NCI-H2081 treated with DMSO at 0.1 percent for 48 hours (cell line): Measurements from ENCODE around the gene FAM241A.
A peak's percentile ranks its signal among the peaks of the same experiment; 100 is the strongest.
"Not testable (repeated sequence)": the region's sequence is repeated elsewhere in the genome, so short reads cannot be mapped to it uniquely, and the experiment has no call there.

Experiments
- DNase-seq: peaks from one replicate; lab custom pipeline; 2025; lab: John Stamatoyannopoulos, UW

FAM241A gene

GRCh38 chr4:112145326-112145789 lies at the start of gene FAM241A:
Gene FAM241A, plus strand, starts transcription at chr4:112145454. Its CDS starts 127 bp downstream, at chr4:112145581.
- DNase-seq: no peak

DNA sequence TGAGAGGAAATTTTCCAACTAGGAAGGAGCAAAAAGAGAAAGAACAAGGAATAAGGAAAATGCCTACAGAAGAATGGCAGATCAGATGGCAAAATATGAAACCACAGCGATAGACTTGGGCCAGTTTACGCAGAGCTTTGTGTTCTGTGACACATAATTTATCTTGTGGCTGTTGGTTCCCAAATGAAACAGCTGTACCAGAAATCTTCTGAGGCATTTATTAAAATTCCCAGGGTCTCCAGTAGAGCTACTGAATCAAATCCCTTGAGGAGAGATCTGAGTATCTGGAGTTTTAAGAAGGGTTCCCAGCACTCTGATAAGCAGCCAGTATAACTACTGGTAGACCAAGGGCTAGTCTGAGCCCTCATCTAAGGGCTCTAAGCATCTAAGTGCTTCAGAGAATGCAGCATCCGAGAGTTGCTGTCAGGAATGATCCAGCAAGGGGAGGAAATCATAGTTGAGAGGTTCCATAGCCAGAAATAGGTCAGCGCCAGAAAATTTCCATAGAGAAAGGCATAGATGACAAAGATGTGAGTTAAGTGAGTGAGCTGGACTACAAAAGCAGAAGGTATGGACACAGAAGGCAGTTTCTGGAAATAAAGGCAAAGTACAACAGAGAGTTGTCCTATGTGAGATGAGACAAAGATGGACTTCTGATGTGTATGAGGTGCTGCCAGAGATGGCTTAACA lies 46.3 kb upstream of the FAM241A start:
- no peak for DNase-seq

DNA sequence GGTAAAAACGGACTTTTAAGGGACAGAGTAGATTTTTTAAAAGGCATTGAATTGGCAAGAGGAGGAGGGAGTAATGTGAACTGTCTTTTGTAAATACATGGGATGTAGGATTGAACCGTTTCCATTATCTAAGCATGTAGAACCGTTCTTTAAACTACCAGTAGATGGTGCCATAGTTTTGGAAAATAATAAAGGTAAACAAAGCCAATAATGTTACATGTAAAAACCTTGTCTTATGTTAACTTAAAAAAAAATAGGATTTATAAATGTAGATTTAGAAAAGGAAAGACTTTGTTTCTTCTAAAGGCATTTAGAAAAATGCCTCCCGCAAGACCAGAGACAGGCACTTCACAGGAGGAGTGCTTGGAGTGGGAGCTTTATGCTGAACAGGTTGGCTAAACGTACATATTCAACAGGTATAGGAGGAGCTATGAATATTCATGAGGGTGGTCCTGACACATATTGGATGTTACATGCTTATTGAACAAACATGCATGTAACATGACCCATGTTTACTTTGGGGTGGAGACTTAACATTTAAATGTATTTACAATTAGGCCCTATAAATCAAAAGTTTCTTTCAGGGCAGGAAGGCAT lies 45.5 kb upstream of the FAM241A start:
- DNase-seq: peak; percentile 44

DNA sequence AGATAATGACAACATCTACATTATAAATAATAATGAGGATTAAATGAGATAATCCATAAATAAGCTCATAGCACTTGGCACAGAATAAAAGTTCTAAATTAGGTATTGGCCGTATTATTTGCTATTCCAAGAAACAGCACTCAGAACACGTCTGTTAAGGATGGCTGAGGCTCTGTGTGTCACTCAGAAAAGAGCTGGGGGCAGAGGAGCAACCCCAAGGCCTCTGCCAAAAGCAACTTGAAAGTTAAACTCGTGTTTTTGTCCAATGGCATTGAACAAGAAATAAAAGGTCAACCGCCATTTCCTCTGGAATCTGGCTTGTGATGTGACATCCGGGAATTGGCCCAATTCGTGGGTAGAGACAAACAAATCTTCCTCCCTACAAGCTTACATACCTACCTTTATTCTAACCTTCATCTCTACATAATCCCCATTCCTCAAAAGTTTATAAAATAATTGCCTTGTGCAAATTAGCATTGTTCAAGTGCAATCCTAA lies 42.3 kb upstream of the FAM241A start:
- DNase-seq: no peak

DNA sequence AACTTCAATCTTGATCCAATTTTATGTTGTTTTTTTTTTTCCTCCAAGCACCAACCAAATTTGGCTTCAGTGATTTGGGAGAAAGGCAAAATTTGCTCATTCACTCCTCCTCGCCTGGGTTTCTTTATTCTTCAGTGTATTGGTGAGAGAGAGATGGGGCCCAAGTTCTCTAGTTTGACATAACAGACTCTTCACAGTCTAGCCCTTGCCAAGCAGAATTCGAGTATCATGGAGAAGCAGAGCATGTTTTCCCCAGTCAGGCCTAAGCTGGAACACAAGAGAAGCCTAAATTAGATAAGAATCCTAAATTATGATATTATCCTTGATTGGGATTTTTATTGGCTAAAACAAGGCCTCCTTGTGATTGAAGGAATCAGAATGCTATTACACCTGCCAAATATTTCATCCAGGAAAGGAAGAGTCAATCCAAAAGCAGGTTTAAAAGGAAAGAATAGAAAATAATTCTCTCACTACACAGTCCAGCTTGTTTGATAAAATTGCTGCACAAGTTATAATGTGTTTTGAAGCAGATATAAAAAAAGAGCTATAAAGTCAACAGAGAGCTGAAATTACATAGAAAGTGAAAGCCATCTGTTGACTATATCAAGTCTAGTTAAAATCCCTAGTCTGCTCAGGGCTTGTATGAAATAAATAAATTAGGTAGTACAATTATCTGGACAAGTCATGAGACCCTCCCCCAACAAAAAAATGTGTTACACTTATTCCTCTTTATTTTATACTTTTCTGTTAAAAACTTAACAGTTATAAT lies 39.9 kb upstream of the FAM241A start:
- no peak for DNase-seq

GRCh38 chr4:112109360-112110058 lies 35.7 kb upstream of the FAM241A start:
- DNase-seq: no peak

GRCh38 chr4:112110059-112110425 lies 35.2 kb upstream of the FAM241A start:
- no peak for DNase-seq

GRCh38 chr4:112111306-112111705 lies 33.9 kb upstream of the FAM241A start:
- no peak for DNase-seq

DNA sequence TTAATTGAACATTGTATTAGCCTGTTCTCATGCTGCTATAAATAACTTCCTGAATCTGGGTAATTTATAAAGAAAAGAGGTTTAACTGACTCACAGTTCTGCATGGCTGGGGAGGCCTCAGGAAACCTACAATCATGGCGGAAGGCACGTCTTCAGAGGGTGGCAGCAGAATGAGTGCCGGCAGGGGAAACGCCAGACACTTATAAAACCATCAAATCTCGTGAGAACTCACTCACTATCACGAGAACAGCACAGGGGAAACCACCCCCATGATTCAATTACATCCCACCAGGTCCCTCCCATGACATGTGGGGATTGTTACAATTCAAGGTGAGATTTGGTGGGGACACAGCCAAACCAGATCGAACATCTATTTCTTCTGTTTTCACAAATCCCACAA lies 33.2 kb upstream of the FAM241A start:
- not testable (repeated sequence) for DNase-seq

DNA sequence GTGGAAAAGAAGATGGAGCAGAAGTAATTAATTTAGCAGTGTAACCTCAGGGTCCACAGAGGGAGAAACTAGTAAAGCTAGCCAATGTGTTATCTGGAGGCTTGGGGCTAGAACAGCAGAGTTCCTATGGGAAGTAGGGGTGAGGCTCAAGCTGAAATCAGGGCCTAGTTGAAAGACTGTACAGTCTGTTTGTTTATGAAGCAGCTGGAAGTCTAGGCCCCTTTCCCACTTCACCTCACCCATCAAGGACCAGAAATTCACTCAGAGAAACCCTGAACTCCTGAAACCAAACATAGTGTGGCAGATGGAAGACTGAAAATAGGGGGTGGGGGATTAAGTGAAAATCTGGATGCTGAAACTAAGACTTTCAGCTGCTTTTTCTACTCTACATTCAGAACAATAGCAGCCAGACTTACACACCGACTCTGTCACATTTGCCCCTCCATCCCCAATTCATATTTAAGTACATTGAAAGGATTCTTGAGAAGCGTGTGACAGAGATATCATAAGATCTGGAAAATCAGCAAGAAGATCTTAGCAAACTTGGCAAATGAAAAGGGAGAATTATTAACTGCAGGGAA lies 32.6 kb upstream of the FAM241A start:
- DNase-seq: no peak

DNA sequence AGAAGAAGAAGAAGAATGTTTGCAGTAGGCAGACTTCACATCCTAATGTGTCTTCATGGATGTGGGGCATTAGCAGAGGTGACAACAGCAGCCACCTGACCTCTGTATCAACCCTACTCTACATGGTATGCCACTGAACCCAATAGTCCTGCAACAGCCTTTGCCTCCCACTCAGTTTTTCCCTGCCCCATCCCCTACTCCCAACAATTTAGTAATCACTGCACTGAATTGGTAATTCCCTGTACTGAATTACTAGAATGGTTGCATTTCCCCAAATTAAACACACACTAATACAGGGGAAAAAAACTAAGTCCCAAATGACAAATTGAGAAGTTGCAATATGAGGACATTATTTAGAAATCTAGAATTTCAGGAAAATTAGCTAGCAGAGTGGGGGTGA lies 31.4 kb upstream of the FAM241A start:
- no peak for DNase-seq

- DNase-seq: no peak
Measured at GRCh38 chr4:112114452-112114851, 30.8 kb upstream of the FAM241A start.

GRCh38 chr4:112118742-112119352 lies 26.4 kb upstream of the FAM241A start:
- no peak for DNase-seq

GRCh38 chr4:112119353-112119783 lies 25.9 kb upstream of the FAM241A start:
- no peak for DNase-seq

- DNase-seq: no peak
Measured at GRCh38 chr4:112120021-112120420, 25.2 kb upstream of the FAM241A start.

DNA sequence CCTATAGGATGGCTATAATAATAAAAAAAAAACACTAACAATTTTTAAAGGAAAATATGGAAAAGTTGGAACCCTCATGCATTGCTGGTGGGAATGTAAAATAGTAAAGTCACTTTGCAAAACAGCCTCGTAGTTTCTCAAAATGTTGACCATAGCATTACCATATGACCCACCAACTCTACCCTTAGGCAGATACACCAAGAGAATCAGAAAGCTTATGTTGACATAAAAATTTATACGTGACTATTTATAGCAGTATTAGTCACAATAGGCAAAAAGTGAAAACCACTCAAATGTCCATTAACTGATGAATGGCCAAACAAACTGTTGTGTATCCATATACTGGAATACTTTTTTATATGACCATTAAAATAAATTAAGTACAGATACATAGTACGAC lies 19.8 kb upstream of the FAM241A start:
- no peak for DNase-seq

DNA sequence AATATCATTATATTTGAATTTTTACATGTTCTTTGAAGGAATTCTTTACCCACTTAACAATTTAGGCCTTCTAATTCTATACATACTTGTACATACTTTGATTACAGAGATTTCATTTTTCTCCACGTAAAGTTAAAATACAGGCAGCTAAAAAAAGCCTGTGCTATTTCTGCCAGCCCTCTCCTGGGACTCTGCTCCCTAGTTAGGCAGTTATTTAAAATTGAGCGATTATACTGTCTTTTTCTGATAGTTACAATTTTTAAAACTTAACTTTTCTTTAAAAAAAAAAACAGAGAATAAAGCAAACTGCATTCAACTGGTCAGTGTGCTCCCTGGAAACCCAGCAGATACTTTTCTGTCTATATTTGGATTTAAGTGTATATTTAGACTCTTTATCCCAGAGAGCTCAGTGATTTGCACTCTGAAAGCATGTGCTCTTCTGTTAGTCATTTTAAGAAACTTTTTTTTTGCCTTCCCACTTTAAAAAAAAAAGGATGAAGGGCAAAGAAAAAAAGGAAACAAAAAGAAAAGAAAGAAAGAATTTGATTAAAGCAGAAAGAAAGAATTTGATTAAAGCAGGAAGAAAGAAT lies 18.1 kb upstream of the FAM241A start:
- DNase-seq: no peak

GRCh38 chr4:112127803-112128202 lies 17.5 kb upstream of the FAM241A start:
- no peak for DNase-seq

- no peak for DNase-seq
Measured at GRCh38 chr4:112128452-112128851, 16.8 kb upstream of the FAM241A start.

- DNase-seq: no peak
Measured at GRCh38 chr4:112130906-112131305, 14.3 kb upstream of the FAM241A start.

GRCh38 chr4:112136551-112136950 lies 8.7 kb upstream of the FAM241A start:
- no peak for DNase-seq
